Sigmoid colon (tissue), 7 donors: Measurements from ENCODE around the gene ALPI. TPM values are rescaled to one million over a fixed set of nuclear protein-coding genes. Genes with fewer than 3 reads are reported as not detected.

Experiments used
- DNase-seq: peaks from one replicate; pipeline ENCODE4 v3.0.0-alpha.2; 2019
- H3K27ac ChIP-seq, 4 donors: fragments of 200-600 bp; sonication (generic); one replicate each; pipeline ENCODE4 v1.5.1; 2016 to 2019; ENCODE audit warnings: mild to moderate bottlenecking in 1 of 4
- H3K27me3 ChIP-seq, 3 donors: fragments of 200-600 bp; sonication (generic); one replicate each; pipeline ENCODE4 v1.5.1; 2019; ENCODE audit warnings: mild to moderate bottlenecking in 1 of 3
- H3K36me3 ChIP-seq, 4 donors: fragments of 200-600 bp; sonication (generic); one replicate each; pipeline ENCODE4 v1.5.1; 2016 to 2019
- H3K4me1 ChIP-seq, 4 donors: fragments of 200-600 bp; sonication (generic); one replicate each; pipeline ENCODE4 v1.5.1; 2017 to 2019
- H3K4me3 ChIP-seq, 4 donors: fragments of 200-600 bp; sonication (generic); one replicate each; pipeline ENCODE4 v1.5.1; 2017 to 2019; ENCODE audit warnings: mild to moderate bottlenecking in 2 of 4, moderate library complexity in 1 of 4
- H3K9me3 ChIP-seq, 4 donors: fragments of 200-600 bp in 3 of 4; sonication (generic) in 3 of 4; one replicate each; pipeline versions ENCODE4 v1.5.1 to v1.6.1; 2013 to 2019
- EP300 ChIP-seq, 4 donors: sonication (generic); formaldehyde crosslinking; IDR thresholded peaks; one replicate each; pipeline ENCODE4 v1.6.1; 2017; ENCODE audit warnings: antibody characterized with exemption in 4 of 4
- POLR2A ChIP-seq, 2 donors: fragments of 450-650 bp; IDR thresholded peaks; one replicate each; pipeline ENCODE4 v1.6.1; 2016; ENCODE audit warnings: antibody characterized with exemption in 2 of 2, mild to moderate bottlenecking in 2 of 2, moderate library complexity in 2 of 2
- POLR2AphosphoS5 ChIP-seq, 4 donors: sonication (generic); formaldehyde crosslinking; IDR thresholded peaks; one replicate each; pipeline ENCODE4 v1.6.1; 2017; ENCODE audit warnings: antibody characterized with exemption in 4 of 4
- WGBS, 2 donors: extraction: QIAGEN DNeasy Blood & Tissue Kit; methylation state at CpG; one replicate each; pipeline ENCODE4 v1.1.7; 2013; 5-methylcytosine and 5-hydroxymethylcytosine counted together
- intact Hi-C: fragments of 100-400 bp; cut with DNase I; formaldehyde crosslinking; loops from one replicate; pipeline ENCODE4 v1.15.1; 2023
- polyA plus RNA-seq, 3 donors: library from polyadenylated mRNA; stranded (reverse); fragments of 200-250 nt; gene quantifications; one replicate each; pipeline ENCODE4 v1.2.3, GENCODE V29; 2013
- total RNA-seq, 4 donors: library from RNA; depleted of rRNA; stranded (reverse); fragments of >200 nt; gene quantifications; one replicate each; pipeline ENCODE4 v1.1.0, GENCODE V29; 2016
- TF ChIP-seq, protein P1 (sequence below), 4 experiments: fragments of 450-650 bp in 3 of 4; fragments of 200-600 bp in 1 of 4; IDR thresholded peaks; one replicate each; pipeline ENCODE4 v1.5.1; 2016 to 2019; ENCODE audit warnings: antibody characterized with exemption in 4 of 4, mild to moderate bottlenecking in 3 of 4, moderate library complexity in 2 of 4
- donor health status: healthy with polysubstance abuse.
- donor health status: Bipolar disorder and iron deficiency.
- donor health status: healthy.

ALPI gene
- total and polyA plus RNA-seq, 7 donors, result 5.3 to 10.2 (median 7.2) TPM; not detected in 4

DNA sequence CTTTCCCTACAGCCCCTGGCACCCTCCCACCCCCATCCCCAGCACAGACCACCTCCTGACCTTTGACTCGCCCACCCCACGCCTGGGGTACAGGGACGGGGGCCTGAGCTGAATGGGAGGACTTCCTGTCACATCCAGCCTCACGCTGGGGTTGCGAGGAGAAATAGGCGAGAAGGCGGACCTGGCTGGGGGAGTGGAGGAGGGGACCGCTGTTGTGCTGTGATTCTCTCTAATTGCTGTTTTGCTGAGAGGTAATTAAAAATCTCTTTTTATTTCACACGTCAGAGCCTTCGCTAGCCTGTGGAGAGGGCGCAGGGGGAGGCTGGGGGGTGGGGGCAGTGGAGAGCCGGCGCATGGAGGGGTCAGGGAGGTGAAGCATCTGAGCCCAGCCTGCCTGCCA, 41.4 kb downstream of the ALPI start:
- no peak for DNase-seq
- Histone ChIP-seq H3K27ac (no peak overlapping the region), H3K36me3 (no peaks in the 10 kb centered on the region), H3K9me3 (no peaks in the 10 kb centered on the region), H3K4me3 (no peak overlapping the region), H3K27me3 (peaks cover 0 to under 1% (median 0%) of the 10 kb centered on the region in 3 donors), H3K4me1 (peaks cover 0 to 7% (median 5%) of the 10 kb centered on the region in 4 donors)
- intact Hi-C loops, result no loop called here
- 81 to 82% methylated on average over 13 of the region's 13 CpGs for WGBS, 2 donors
- TF ChIP-seq EP300 (IDR thresholded peaks at IDR 0.05) (no peak), POLR2A (IDR thresholded peaks at IDR 0.05) (no peak), POLR2AphosphoS5 (IDR thresholded peaks at IDR 0.05) (no peak)
- TF ChIP-seq, protein P1, sequence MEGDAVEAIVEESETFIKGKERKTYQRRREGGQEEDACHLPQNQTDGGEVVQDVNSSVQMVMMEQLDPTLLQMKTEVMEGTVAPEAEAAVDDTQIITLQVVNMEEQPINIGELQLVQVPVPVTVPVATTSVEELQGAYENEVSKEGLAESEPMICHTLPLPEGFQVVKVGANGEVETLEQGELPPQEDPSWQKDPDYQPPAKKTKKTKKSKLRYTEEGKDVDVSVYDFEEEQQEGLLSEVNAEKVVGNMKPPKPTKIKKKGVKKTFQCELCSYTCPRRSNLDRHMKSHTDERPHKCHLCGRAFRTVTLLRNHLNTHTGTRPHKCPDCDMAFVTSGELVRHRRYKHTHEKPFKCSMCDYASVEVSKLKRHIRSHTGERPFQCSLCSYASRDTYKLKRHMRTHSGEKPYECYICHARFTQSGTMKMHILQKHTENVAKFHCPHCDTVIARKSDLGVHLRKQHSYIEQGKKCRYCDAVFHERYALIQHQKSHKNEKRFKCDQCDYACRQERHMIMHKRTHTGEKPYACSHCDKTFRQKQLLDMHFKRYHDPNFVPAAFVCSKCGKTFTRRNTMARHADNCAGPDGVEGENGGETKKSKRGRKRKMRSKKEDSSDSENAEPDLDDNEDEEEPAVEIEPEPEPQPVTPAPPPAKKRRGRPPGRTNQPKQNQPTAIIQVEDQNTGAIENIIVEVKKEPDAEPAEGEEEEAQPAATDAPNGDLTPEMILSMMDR (IDR thresholded peaks at IDR 0.05), result no peak

DNA sequence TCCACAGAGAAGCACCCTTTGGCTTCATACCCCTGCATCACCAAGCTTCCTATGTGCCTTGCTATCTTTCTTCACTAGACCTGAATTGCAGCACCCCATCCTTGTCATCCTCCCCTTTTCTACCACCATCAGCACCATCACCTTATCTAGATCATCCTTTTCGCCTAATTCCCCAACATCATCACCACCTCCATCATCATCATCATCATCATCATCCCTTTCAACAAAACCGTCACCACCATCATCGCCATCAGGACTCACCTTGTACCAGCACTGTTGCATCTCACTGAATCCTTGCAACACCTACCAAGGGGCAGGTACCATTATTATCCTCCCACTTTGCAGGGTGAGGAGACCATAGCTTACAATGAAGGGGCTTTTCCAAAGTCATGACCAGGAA, 42.5 kb downstream of the ALPI start:
- WGBS, 2 donors, result 91% methylated on average over 3 of the region's 3 CpGs

DNA sequence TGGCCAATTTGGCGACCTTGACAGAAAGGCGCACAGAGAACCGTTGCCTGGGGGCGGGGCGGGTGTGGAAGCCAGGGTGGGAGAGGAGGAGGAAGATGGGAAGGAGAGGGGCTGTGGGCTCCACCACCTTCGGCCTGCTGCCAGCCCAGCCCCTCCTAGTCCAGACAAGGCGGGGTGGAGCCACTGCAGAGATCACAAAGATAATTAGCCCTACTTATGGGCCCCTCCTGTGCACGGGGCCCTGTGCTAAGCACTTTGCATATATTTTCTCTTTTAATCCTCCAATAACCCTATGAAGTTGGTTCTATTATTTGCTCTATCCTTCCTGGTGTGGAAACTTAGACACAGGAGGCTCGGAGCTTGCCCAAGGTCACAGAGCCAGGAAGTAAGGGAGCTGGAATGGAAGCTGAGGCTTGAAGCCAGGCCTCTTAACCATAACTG, 45.4 kb downstream of the ALPI start:
- Histone ChIP-seq H3K27me3 (peaks cover 0 to 30% (median 5%) of the 10 kb centered on the region in 3 donors), H3K27ac (no peak overlapping the region), H3K36me3 (no peaks in the 10 kb centered on the region), H3K4me3 (no peak overlapping the region), H3K9me3 (no peaks in the 10 kb centered on the region), H3K4me1 (peaks cover 0 to 21% (median 21%) of the 10 kb centered on the region in 4 donors)
- DNase-seq, result no peak
- intact Hi-C loops, result no loop called here
- TF ChIP-seq, protein P1 (IDR thresholded peaks at IDR 0.05), result no peak
- no peak for TF ChIP-seq EP300 (IDR thresholded peaks at IDR 0.05)
- no peak for TF ChIP-seq POLR2AphosphoS5 (IDR thresholded peaks at IDR 0.05)
- TF ChIP-seq POLR2A (IDR thresholded peaks at IDR 0.05), result no peak
- WGBS, 2 donors, result 57 to 75% methylated on average over 9 of the region's 9 CpGs

More for the DNA sequence above, 42.5 kb downstream of the ALPI start:
- no peak for TF ChIP-seq EP300 (IDR thresholded peaks at IDR 0.05)
- TF ChIP-seq, protein P1 (IDR thresholded peaks at IDR 0.05), result no peak
- no peak for TF ChIP-seq POLR2AphosphoS5 (IDR thresholded peaks at IDR 0.05)
- no peak for TF ChIP-seq POLR2A (IDR thresholded peaks at IDR 0.05)
- no peaks in the 10 kb centered on the region for H3K9me3 ChIP-seq
- no peak overlapping the region for H3K4me3 ChIP-seq
- DNase-seq, result no peak
- no peaks in the 10 kb centered on the region for H3K36me3 ChIP-seq
- intact Hi-C loops, result no loop called here
- no peak overlapping the region for H3K27ac ChIP-seq
- peaks cover 0 to 18% (median 16%) of the 10 kb centered on the region in 4 donors for H3K4me1 ChIP-seq
- H3K27me3 ChIP-seq, result peaks cover 0 to 12% (median 0%) of the 10 kb centered on the region in 3 donors

DNA sequence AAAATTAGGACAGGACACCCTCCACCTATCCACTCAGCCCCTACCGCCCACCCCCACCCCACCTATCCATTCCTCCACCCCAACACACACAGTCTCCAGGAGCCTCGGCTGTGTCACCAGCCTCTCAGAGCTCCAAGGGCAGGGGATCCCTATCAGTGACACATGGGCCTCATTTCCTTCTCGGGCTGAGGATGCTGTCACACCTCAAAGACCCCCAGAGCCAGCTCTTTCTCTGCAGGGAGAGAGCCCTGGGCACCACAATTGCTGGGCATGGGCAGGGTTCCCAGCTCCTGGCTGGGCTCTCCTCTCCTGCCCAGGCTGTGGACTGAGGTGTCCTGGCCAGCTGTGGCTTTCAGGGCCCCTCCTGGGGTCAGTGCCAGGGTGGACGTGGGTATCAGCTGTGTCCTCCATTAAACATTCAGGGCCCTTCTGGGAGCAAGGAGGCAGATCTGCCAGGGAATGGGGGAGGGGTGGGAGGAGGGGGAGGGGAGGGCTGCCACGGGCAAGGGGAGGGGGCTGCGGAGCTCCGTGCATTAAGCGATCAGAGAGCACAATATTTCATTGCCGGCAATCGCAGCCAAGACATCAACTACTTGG, 45.9 kb downstream of the ALPI start:
- intact Hi-C loops, result loop anchor here (2.0 kb wide), 1 partner anchor 751 kb away; no protein-coding TSS in a partner anchor
- peaks cover 0 to 30% (median 5%) of the 10 kb centered on the region in 3 donors for H3K27me3 ChIP-seq
- H3K4me1 ChIP-seq, result peaks cover 0 to 21% (median 21%) of the 10 kb centered on the region in 4 donors
- no peak for DNase-seq
- no peak overlapping the region for H3K27ac ChIP-seq
- H3K4me3 ChIP-seq, result no peak overlapping the region
- H3K36me3 ChIP-seq, result no peaks in the 10 kb centered on the region
- TF ChIP-seq, protein P1 (IDR thresholded peaks at IDR 0.05), result no peak
- TF ChIP-seq POLR2A (IDR thresholded peaks at IDR 0.05) (no peak), POLR2AphosphoS5 (IDR thresholded peaks at IDR 0.05) (no peak), EP300 (IDR thresholded peaks at IDR 0.05) (no peak)
- WGBS, 2 donors, result 56 to 67% methylated on average over 10 of the region's 10 CpGs
- H3K9me3 ChIP-seq, result no peaks in the 10 kb centered on the region
